ENCODE results near the gene GHRH. TPM values are rescaled to one million over a fixed set of nuclear protein-coding genes. Genes with fewer than 3 reads are reported as not detected.

The GHRH gene
- total RNA-seq, 1 experiment from 2014 or later = not detected

DNA sequence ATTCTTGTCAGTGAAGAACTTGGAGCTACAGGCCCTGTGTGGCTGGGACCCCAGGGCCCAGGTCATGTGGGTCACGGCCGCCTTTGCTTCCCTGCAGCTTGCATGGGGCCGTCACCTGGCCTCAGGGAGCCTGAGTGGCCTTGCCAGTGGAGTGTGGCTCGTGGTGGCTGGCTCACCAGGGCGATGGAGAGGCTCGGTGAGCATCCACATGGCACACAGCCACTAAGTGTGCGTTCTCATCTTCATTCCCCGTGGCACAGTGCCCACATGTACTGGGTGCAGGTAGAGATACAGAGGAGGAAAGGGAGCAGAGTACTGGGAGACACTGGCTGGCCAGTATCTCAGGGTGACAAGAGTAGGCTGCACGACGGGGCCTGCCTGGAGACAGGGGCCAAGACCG, 49.3 kb upstream of the GHRH start:
- H2AK5ac ChIP-seq (ENCODE audit: insufficient read length, low read length) = no peak overlapping the region
- no peak overlapping the region for H2BK15ac ChIP-seq (ENCODE audit: low read depth, low read length)
- Mint-ChIP-seq H3K27ac (peak overlapping the region; percentile 67 to 86 (median 81); a peak in 6 of 7 replicates), H3K27me3 (ENCODE audit: low read depth) (no peaks in the 10 kb centered on the region; the same call in 1 of the 2 replicates), H3K36me3 (ENCODE audit: insufficient read depth in 1 of 3, low read depth in 3 of 3) (peaks cover 11 to 27% (median 13%) of the 10 kb centered on the region in 3 experiments; a peak in 6 of 7 replicates), H3K9me3 (no peaks in the 10 kb centered on the region), H3K4me3 (no peak overlapping the region), H3K4me1 (peaks cover 34 to 39% of the 10 kb centered on the region in 2 experiments)
- H3K4me1 ChIP-seq (ENCODE audit: insufficient read depth, low read length) = no peaks in the 10 kb centered on the region
- no peaks in the 10 kb centered on the region; the same call in 1 of the 2 replicates for H3K79me2 ChIP-seq (ENCODE audit: insufficient read depth, low read length)
- no peak overlapping the region for H2BK20ac ChIP-seq (ENCODE audit: low read depth, low read length, poor library complexity, severe bottlenecking)
- H4K5ac ChIP-seq (ENCODE audit: insufficient read length, low read depth, low read length) = no peak overlapping the region
- no peak for TF ChIP-seq CTCF (conservative IDR thresholded peaks at IDR 0.05)
- H4K8ac ChIP-seq (replicated peaks; ENCODE audit: insufficient read length, low read depth, low read length) = no peak overlapping the region
- no peak overlapping the region for H4K91ac ChIP-seq (ENCODE audit: insufficient read length, low read depth, low read length)
- H4K20me1 ChIP-seq (ENCODE audit: control insufficient read depth, insufficient read depth, insufficient read length) = no peaks in the 10 kb centered on the region
- no peak overlapping the region for H3K4me2 ChIP-seq (ENCODE audit: insufficient read depth, insufficient read length, low read length)
- H3K14ac ChIP-seq (ENCODE audit: insufficient read depth, low read length) = peak overlapping the region; percentile 26; the same call in 1 of the 2 replicates
- DNase-seq = no peak
- H2BK120ac ChIP-seq (ENCODE audit: low read depth, low read length, poor library complexity, severe bottlenecking) = no peak overlapping the region
- H2BK5ac ChIP-seq (ENCODE audit: insufficient read length, low read length) = no peak overlapping the region
- no peak overlapping the region for H3T11ph ChIP-seq (ENCODE audit: low read length)
- H3K27me3 ChIP-seq (ENCODE audit: insufficient read depth, low read length) = no peaks in the 10 kb centered on the region
- H2AFZ ChIP-seq (ENCODE audit: low read length) = no peak overlapping the region
- H3K9ac ChIP-seq (ENCODE audit: extremely low read depth, insufficient read length, low read length) = no peak overlapping the region
- H2BK12ac ChIP-seq (ENCODE audit: insufficient read length, low read depth, low read length) = no peak overlapping the region
- H3K23ac ChIP-seq (ENCODE audit: insufficient read length, low read depth, low read length) = no peak overlapping the region
- H3K9me3 ChIP-seq (ENCODE audit: control insufficient read depth, low read depth, low read length) = no peaks in the 10 kb centered on the region
- H3K4ac ChIP-seq (ENCODE audit: low read depth, low read length) = no peak overlapping the region
- H3K18ac ChIP-seq (ENCODE audit: insufficient read length, low read depth, low read length) = no peak overlapping the region
- H3K79me1 ChIP-seq (ENCODE audit: insufficient read depth, low read depth, low read length, poor library complexity, severe bottlenecking) = no peaks in the 10 kb centered on the region
- no peaks in the 10 kb centered on the region for H3K23me2 ChIP-seq (ENCODE audit: insufficient read length, low read depth, low read length, poor library complexity, severe bottlenecking)
- no peak overlapping the region for H3K27ac ChIP-seq (ENCODE audit: insufficient read length, low read depth, low read length)
- WGBS (ENCODE audit: extremely low coverage, insufficient read length, low lambda C conversion rate) = no CpG with 5 or more reads among the region's 11 CpGs
- no peak overlapping the region for H3K56ac ChIP-seq (ENCODE audit: insufficient read length, low read depth, low read length)
